Gastrocnemius medialis (tissue), 4 donors: ENCODE measurements around the gene NLGN3.

Experiments used
- CTCF ChIP-seq, 5 experiments: fragments of 450-650 bp in 3 of 5; fragments of 200-600 bp in 2 of 5; sonication (generic) in 2 of 5; IDR thresholded peaks in 4 of 5; conservative IDR thresholded peaks in 1 of 5; 1 replicate in 4 of 5; 2 replicates in 1 of 5; pipeline ENCODE4 v1.5.1; 2016 to 2019; ENCODE audit warnings: antibody characterized with exemption in 5 of 5, mild to moderate bottlenecking in 3 of 5, moderate library complexity in 3 of 5
- POLR2A ChIP-seq, 2 donors: fragments of 450-650 bp; IDR thresholded peaks; one replicate each; pipeline ENCODE4 v1.6.1; 2017; ENCODE audit warnings: antibody characterized with exemption in 2 of 2, mild to moderate bottlenecking in 2 of 2, moderate library complexity in 2 of 2

- TF ChIP-seq CTCF (IDR thresholded peaks at IDR 0.05 in 4 of 5, conservative IDR thresholded peaks at IDR 0.05 in 1 of 5) (no peak), POLR2A (IDR thresholded peaks at IDR 0.05) (no peak)
Measured at GRCh38 chrX:71144651-71145050, at the start of gene NLGN3.
